ENCODE results near the gene ACP4. TPM values are rescaled to one million over a fixed set of nuclear protein-coding genes. Genes with fewer than 3 reads are reported as not detected.

ACP4 gene
- total and polyA plus RNA-seq, 2 donors (not counting 1 experiment from before 2014, with no cell fraction given), result not detected

DNA sequence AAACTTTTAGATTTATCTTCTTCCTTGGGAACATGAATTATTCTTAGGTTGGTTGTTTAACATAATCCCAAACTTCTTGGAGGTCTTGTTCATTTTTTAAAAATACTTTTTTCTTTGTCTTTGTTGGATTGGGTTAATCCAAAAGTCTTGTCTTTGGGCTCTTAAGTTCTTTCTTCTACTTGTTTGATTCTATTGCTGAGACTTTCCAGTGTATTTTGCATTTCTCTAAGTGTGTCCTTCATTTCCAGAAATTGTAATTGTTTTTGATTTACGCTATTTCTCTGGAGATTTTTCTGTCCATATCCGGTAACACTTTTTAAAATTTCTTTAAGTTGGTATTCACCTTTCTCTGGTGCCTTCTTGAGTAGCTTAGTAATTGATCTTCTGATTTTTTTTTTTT is 53.0 kb downstream of the ACP4 start:
- peaks cover 0 to 7% (median 0%) of the 10 kb centered on the region in 4 experiments for H3K27me3 ChIP-seq (replicated peaks in 1 of 4; ENCODE audit: control extremely low read depth in 1 of 4, control insufficient read depth in 3 of 4, insufficient read depth in 4 of 4, low read length in 3 of 4)
- no peak overlapping the region for H3K4me3 ChIP-seq (ENCODE audit: control extremely low read depth in 1 of 5, extremely low read depth in 1 of 5, insufficient read depth in 1 of 5, low read depth in 2 of 5, low read length in 4 of 5)
- POLR2A ChIA-PET, result no interaction called here
- intact Hi-C loops (cut with micrococcal nuclease), result no loop called here
- Mint-ChIP-seq H3K4me1 (peaks cover 2% of the 10 kb centered on the region), H3K4me3 (no peak overlapping the region), H3K27me3 (peaks cover 22% of the 10 kb centered on the region), H3K9me3 (ENCODE audit: insufficient read depth) (peaks cover 10% of the 10 kb centered on the region), H3K27ac (no peak overlapping the region)
- ATAC-seq (ENCODE audit: low read depth) (no peak), DNase-seq (no peak)
- CTCF ChIA-PET, result interaction anchor here (0.9 kb wide), 1 partner anchor 79 kb away, joined by 4 read pairs; no protein-coding TSS in a partner anchor
- no peak overlapping the region for H3K9ac ChIP-seq (ENCODE audit: low read length)
- no peak overlapping the region for H3K27ac ChIP-seq (ENCODE audit: low read length in 2 of 2)
- no CpG with 5 or more reads among the region's 2 CpGs for whole genome bisulfite sequencing (ENCODE audit: insufficient coverage)
- no peak overlapping the region for H3K4me2 ChIP-seq (replicated peaks; ENCODE audit: low read depth, low read length, poor library complexity, severe bottlenecking)
- peaks cover 0 to 27% (median 10%) of the 10 kb centered on the region in 3 donors for H3K9me3 ChIP-seq (ENCODE audit: control extremely low read depth in 1 of 3, control insufficient read depth in 2 of 3, insufficient read depth in 1 of 3, low read length in 2 of 3)
- TF ChIP-seq, protein P1, sequence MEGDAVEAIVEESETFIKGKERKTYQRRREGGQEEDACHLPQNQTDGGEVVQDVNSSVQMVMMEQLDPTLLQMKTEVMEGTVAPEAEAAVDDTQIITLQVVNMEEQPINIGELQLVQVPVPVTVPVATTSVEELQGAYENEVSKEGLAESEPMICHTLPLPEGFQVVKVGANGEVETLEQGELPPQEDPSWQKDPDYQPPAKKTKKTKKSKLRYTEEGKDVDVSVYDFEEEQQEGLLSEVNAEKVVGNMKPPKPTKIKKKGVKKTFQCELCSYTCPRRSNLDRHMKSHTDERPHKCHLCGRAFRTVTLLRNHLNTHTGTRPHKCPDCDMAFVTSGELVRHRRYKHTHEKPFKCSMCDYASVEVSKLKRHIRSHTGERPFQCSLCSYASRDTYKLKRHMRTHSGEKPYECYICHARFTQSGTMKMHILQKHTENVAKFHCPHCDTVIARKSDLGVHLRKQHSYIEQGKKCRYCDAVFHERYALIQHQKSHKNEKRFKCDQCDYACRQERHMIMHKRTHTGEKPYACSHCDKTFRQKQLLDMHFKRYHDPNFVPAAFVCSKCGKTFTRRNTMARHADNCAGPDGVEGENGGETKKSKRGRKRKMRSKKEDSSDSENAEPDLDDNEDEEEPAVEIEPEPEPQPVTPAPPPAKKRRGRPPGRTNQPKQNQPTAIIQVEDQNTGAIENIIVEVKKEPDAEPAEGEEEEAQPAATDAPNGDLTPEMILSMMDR (IDR thresholded peaks at IDR 0.05), result no peak
- TF ChIP-seq EZH2 (IDR thresholded peaks at IDR 0.05; ENCODE audit: borderline replicate concordance, insufficient read depth, low read depth, low read length, poor library complexity, severe bottlenecking), result no peak
- H3K79me2 ChIP-seq (ENCODE audit: control insufficient read depth, insufficient read depth, low read length), result no peaks in the 10 kb centered on the region
- H3K36me3 ChIP-seq (replicated peaks in 1 of 2; ENCODE audit: control extremely low read depth in 1 of 2, control insufficient read depth in 1 of 2, extremely low read depth in 1 of 2, insufficient read depth in 2 of 2, low read length in 1 of 2), result no peaks in the 10 kb centered on the region
- no peak overlapping the region for H2AFZ ChIP-seq (ENCODE audit: insufficient read depth, low read depth, low read length, poor library complexity, severe bottlenecking)
- no peaks in the 10 kb centered on the region for H3K4me1 ChIP-seq (ENCODE audit: control insufficient read depth in 2 of 2, insufficient read depth in 2 of 2, low read length in 2 of 2)
- no peaks in the 10 kb centered on the region for H4K20me1 ChIP-seq (ENCODE audit: control insufficient read depth, insufficient read depth, low read length, poor library complexity, severe bottlenecking)

DNA sequence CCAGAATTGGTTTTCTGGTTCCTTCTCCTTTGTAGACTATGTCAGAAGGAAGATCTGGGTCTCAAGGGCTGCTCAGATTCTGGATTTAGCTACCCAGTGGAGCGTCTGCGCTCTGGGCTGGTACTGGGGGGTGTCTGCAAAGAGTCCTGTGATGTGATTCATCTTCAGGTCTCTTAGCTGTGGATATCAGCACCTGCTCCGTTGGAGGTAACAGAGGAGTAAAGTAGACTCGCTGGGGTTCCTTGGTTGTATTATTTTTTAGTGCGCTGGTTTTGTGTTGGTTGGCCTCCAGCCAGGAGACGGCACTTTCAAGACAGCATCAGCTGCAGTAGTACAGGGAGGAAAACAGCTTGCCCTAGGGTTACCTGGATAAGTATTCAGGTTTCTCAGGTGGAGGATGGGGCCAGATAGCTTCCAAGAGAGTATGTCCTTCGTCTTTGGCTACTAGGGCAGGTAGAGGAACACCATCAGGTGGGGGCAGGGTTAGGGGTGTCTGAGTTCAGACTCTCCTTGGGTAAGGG is 53.5 kb downstream of the ACP4 start:
- Mint-ChIP-seq H3K27ac (no peak overlapping the region), H3K27me3 (peaks cover 25% of the 10 kb centered on the region), H3K9me3 (ENCODE audit: insufficient read depth) (peaks cover 10% of the 10 kb centered on the region), H3K4me1 (no peaks in the 10 kb centered on the region), H3K4me3 (no peak overlapping the region)
- TF ChIP-seq EZH2 (IDR thresholded peaks at IDR 0.05; ENCODE audit: borderline replicate concordance, insufficient read depth, low read depth, low read length, poor library complexity, severe bottlenecking), result no peak
- TF ChIP-seq, protein P1 (IDR thresholded peaks at IDR 0.05), result no peak
- Histone ChIP-seq H3K4me2 (replicated peaks; ENCODE audit: low read depth, low read length, poor library complexity, severe bottlenecking) (no peak overlapping the region), H3K36me3 (replicated peaks in 1 of 2; ENCODE audit: control extremely low read depth in 1 of 2, control insufficient read depth in 1 of 2, extremely low read depth in 1 of 2, insufficient read depth in 2 of 2, low read length in 1 of 2) (no peaks in the 10 kb centered on the region), H3K27me3 (replicated peaks in 1 of 4; ENCODE audit: control extremely low read depth in 1 of 4, control insufficient read depth in 3 of 4, insufficient read depth in 4 of 4, low read length in 3 of 4) (peaks cover 0 to 7% (median 2%) of the 10 kb centered on the region in 4 experiments), H3K4me1 (ENCODE audit: control insufficient read depth in 2 of 2, insufficient read depth in 2 of 2, low read length in 2 of 2) (no peaks in the 10 kb centered on the region), H4K20me1 (ENCODE audit: control insufficient read depth, insufficient read depth, low read length, poor library complexity, severe bottlenecking) (no peaks in the 10 kb centered on the region), H3K79me2 (ENCODE audit: control insufficient read depth, insufficient read depth, low read length) (no peaks in the 10 kb centered on the region), H2AFZ (ENCODE audit: insufficient read depth, low read depth, low read length, poor library complexity, severe bottlenecking) (no peak overlapping the region), H3K27ac (ENCODE audit: low read length in 2 of 2) (no peak overlapping the region), H3K4me3 (ENCODE audit: control extremely low read depth in 1 of 5, extremely low read depth in 1 of 5, insufficient read depth in 1 of 5, low read depth in 2 of 5, low read length in 4 of 5) (no peak overlapping the region), H3K9ac (ENCODE audit: low read length) (no peak overlapping the region), H3K9me3 (ENCODE audit: control extremely low read depth in 1 of 3, control insufficient read depth in 2 of 3, insufficient read depth in 1 of 3, low read length in 2 of 3) (peaks cover 0 to 27% (median 10%) of the 10 kb centered on the region in 3 donors)
- intact Hi-C loops (cut with micrococcal nuclease), result no loop called here
- no peak for DNase-seq
- ATAC-seq (ENCODE audit: low read depth), result no peak
- CTCF ChIA-PET, result interaction anchor here (0.9 kb wide), 1 partner anchor 78 kb away, joined by 4 read pairs; no protein-coding TSS in a partner anchor
- POLR2A ChIA-PET, result no interaction called here
- 86% methylated on average over 7 of the region's 7 CpGs for WGBS (ENCODE audit: insufficient coverage)
